MG63 (cell line): ENCODE measurements around the gene KRT1. TPM values are rescaled to one million over a fixed set of nuclear protein-coding genes. Genes with fewer than 3 reads are reported as not detected.

ENCODE experiments used
- total RNA-seq: library from RNA; depleted of rRNA; stranded (reverse); fragments of >200 nt; shearing (Covaris generic); gene quantifications from 2 replicates; pipeline ENCODE4 v1.2.3, GENCODE V29; 2014; ENCODE audit warnings: low replicate concordance; rRNA removed

Gene KRT1
- total RNA-seq, 1 experiment from 2014 or later: not detected

Other genes starting within 250 kb of the KRT1 start
- gene KRT75, start 246.0 kb downstream of the KRT1 start, total RNA-seq: not detected in 2 replicates
- gene KRT6B, start 228.3 kb downstream of the KRT1 start, total RNA-seq: not detected in 2 replicates
- gene KRT6C, start 206.6 kb downstream of the KRT1 start, total RNA-seq: not detected in 2 replicates
- gene KRT6A, start 187.2 kb downstream of the KRT1 start, total RNA-seq: not detected in 2 replicates
- 0.23 TPM in 1 of 2 replicates, not detected in the other for gene KRT5, start 160.0 kb downstream of the KRT1 start, total RNA-seq
- gene KRT71, start 127.3 kb downstream of the KRT1 start, total RNA-seq: not detected in 2 replicates
- gene KRT74, start 106.6 kb downstream of the KRT1 start, total RNA-seq: not detected in 2 replicates
- not detected in 2 replicates for gene KRT72, start 78.9 kb downstream of the KRT1 start, total RNA-seq
- gene KRT73, start 61.8 kb downstream of the KRT1 start, total RNA-seq: not detected in 2 replicates
- gene KRT2, start 28.2 kb downstream of the KRT1 start, total RNA-seq: not detected in 2 replicates
- not detected in 2 replicates for gene KRT77, start 23.1 kb upstream of the KRT1 start, total RNA-seq
- not detected in 2 replicates for gene KRT76, start 96.9 kb upstream of the KRT1 start, total RNA-seq
- not detected in 2 replicates for gene KRT3, start 115.7 kb upstream of the KRT1 start, total RNA-seq
- gene KRT4, start 133.7 kb upstream of the KRT1 start, total RNA-seq: not detected in 2 replicates
- not detected in 2 replicates for gene KRT79, start 153.9 kb upstream of the KRT1 start, total RNA-seq
- not detected in 2 replicates for gene KRT78, start 168.6 kb upstream of the KRT1 start, total RNA-seq
- 39.2 and 44.4 TPM in 2 replicates for gene KRT8, start 224.7 kb upstream of the KRT1 start, total RNA-seq